Suppressor macrophage treated with lipopolysaccharide for 4 hours (primary cell): ENCODE measurements around the gene SH3RF2.
A peak's percentile ranks its signal among the peaks of the same experiment; 100 is the strongest.
"Not testable (repeated sequence)": the region's sequence is repeated elsewhere in the genome, so short reads cannot be mapped to it uniquely, and the experiment has no call there.

ENCODE experiments used
- DNase-seq: peaks from one replicate; pipeline ENCODE4 v3.0.0-alpha.2; 2020

The SH3RF2 gene

GRCh38 chr5:146009020-146009419, 72.6 kb downstream of the SH3RF2 start:
- no peak for DNase-seq

DNA sequence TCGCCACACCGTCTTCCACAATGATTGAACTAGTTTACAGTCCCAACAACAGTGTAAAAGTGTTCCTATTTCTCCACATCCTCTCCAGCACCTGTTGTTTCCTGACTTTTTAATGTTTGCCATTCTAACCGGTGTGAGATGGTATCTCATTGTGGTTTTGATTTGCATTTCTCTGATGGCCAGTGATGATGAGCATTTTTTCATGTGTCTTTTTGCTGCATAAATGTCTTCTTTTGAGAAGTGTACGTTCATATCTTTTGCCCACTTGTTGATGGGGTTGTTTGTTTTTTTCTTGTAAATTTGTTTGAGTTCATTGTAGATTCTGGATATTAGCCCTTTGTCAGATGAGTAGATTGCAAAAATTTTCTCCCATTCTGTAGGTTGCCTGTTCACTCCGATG, 74.1 kb downstream of the SH3RF2 start:
- DNase-seq = not testable (repeated sequence)

DNA sequence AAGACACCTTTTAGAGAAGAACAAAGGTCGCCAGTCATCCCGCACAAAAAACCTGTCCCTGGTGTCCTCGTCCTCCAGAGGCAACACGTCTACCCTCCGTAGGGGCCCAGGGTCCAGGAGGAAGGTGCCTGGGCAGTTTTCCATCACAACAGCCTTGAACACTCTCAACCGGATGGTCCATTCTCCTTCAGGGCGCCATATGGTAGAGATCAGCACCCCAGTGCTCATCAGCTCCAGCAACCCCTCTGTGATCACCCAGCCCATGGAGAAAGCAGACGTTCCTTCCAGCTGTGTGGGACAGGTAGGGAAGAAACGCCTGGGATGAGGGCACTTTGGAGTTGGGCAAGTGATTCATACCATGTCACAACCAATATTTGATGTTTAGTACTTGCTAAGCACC, 77.4 kb downstream of the SH3RF2 start:
- DNase-seq = no peak

- DNase-seq = no peak
These were observed 78.6 kb downstream of the SH3RF2 start for GRCh38 chr5:146015001-146015400.

DNA sequence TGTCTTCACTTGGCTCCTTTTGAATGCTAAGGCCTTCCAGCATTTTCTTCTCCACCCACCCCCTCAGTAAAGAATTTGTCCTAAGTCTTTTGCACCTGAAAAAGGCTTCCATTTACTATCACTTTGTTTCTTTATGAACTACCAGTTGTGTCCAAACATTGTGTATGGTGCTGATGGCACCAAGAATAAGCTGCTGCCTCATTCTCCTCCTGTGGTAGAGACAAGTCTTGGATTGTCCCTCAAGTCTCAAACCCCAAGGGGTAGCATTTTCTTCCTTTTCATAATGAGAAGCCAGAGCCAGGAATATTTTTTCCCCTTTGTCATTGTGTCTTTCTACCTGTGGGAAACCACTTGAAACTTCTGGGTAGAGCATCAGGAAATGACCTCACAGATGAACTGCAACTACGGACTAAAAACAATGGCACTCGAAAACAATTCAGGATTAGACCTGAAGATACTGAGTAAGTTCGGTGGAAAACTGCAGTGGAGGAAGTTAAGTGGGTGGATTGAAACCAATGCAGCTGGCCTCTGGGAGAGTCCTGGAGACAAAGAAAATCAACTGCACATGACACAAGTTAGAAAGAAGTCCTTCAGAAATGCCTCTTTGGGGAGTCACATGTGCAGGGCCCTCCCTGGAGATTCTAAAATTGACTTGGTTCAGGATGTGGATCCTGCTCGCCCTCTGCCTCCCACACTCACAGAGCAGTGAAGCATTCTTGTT, 80.5 kb downstream of the SH3RF2 start:
- peak; percentile 33 for DNase-seq

DNA sequence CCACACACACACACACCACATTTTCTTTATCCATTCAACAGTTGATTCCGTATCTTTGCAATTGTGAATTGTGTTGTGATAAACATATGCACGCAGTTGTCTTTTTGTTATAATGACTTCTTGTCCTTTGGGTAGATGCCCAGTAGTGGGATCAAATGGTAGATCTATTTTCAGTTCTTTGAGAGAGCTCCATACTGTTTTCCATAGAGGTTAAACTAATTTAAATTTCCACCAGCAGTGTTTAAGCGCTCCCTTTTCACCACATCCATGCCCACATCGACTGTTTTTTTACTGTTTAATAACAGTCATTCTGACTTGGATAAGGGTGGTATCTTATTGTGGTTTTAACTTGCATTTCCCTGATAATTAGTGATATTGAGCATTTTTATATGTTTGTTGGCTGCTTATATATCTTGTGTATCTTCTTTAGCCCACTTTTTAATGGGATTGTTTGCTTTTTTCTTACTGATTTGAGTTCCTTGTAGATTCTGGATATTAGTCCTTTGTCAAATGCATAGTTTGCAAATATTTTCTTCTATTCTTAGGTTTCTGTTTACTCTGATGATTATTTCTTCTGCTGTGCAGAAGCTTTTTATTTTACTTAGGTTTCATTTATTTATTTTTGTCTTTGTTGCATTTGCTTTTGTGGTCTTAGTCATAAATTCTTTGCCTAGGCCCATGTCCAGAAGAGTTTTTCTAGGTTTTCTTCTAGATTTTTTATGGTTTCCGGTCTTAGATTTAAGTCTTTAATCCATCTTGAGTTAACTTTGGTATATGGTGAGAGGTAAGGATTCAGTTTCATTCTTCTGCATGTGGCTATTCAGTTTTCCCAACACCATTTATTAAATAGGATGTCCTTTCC, 82.4 kb downstream of the SH3RF2 start:
- no peak for DNase-seq

DNA sequence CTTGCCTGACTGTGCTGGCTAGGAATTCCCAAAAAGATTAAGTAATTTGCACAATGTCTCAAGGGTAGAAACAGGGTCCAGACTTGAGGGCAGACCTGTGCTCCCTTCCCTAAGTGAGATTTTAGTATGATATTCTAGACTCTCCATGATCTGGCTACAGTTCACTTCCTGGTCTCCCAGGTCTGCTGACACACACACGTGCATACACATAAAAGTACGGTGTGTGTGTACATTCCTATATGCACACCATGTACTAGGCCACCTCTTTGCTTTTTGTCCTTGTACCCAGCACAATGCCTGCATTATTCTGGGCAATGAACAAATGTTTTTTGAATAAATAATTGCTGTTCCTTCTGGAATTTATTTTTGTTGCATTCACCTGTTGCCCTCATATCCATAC, 83.7 kb downstream of the SH3RF2 start:
- no peak for DNase-seq

- no peak for DNase-seq
These were observed 87.7 kb downstream of the SH3RF2 start for GRCh38 chr5:146024034-146024433.

DNA sequence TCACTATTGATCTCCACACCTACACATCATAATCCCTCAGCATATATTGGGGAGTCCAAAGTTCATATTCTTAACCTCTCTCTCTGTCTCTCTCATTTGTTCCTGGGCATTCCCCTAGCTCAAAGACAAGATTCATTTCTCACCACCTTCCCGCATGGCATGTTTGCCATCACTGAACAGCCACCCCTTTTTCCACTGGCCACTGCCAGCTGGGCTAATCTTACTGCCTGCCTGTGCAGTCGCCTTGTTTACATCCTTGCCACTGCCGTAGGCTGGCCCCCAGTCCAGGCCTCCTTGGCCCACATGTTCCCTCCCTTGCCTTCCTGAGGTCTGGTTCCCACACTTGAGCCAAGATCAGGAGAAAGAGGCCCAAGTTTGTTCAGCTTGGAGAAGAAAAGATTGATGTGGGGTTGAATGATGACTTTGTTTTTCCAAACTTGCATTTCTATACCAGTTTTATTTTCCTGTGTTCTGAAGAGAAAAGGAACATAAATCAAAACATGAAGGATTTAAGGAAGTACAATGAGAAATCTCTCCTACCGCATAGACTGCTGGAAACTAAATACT, 88.8 kb downstream of the SH3RF2 start:
- no peak for DNase-seq

DNA sequence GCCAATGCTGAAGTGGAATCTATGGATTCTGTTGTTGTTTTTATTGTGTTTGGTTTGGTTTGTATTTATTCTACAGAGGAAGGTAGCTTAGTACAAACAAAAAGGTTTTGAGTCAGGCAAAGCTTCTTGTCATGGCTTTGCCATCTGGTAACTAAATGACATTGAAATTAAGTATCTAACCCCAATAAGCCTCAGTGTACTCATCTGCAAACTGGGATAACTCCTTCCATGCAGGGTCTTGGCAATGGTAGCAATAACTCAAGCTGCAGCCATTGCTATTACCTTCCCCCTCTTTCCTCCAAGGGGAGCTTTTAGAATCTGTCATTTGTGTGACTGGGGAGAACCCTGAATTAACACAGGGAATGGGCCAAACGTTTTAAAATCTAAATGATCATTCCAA, 89.3 kb downstream of the SH3RF2 start:
- DNase-seq = no peak

DNA sequence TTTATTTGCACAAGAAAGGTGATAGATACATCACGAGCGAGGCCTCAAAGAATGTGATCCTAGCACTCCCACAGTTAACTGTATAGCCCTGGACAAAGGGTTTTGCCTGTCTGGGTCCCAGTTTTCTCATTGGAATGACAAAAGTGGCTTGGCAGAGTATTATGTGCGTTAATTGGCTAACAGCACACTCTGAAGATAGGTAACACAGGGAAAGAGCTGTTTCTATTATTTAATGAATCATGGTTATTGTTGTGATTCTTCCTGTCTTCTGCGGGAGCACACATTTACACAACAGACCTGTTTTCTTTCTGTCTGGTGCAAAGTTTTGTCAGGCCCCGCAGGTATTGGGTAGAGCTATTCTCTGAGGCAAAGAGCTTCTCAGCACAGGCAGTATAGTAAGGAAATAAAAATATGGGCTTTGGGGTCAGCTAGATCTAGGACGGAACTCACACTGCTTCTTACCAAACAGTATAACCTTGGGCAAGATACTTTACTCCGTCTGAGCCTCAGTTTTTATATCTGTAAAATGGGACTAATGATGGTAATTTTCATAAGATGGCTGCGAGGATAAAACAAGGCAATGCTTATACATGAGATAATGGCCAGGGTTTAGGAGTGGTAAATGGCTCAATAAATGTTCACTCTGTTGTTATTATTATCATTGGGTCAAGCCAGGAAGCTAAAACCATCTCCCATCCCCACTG, 90.1 kb downstream of the SH3RF2 start:
- DNase-seq = no peak

GRCh38 chr5:146027751-146028150, 91.4 kb downstream of the SH3RF2 start:
- DNase-seq = no peak

GRCh38 chr5:146032911-146033310, 96.5 kb downstream of the SH3RF2 start:
- no peak for DNase-seq

DNA sequence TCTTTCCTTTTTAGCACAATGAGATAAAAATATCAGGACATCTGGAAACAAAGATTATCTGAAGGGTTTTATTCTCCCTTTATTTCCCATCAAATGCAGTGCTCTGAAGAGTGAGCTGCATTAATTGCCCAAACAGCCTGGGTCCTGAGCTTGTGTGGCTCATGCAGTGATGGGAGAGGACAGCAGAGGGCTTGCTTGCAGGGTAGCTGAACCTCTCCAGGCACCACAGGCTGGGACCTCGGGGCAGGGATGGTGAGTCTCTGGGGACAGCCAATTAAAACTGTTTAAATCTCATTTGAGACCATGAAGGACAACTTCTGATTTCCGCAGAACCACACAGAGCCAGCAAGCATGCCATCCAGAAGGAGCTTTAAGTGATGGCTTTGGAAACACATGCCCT, 97.7 kb downstream of the SH3RF2 start:
- no peak for DNase-seq

- no peak for DNase-seq
These were observed 98.2 kb downstream of the SH3RF2 start for GRCh38 chr5:146034605-146035004.

GRCh38 chr5:146039420-146039819, 103.0 kb downstream of the SH3RF2 start:
- peak; percentile 37 for DNase-seq

GRCh38 chr5:146040527-146040926, 104.1 kb downstream of the SH3RF2 start:
- no peak for DNase-seq

DNA sequence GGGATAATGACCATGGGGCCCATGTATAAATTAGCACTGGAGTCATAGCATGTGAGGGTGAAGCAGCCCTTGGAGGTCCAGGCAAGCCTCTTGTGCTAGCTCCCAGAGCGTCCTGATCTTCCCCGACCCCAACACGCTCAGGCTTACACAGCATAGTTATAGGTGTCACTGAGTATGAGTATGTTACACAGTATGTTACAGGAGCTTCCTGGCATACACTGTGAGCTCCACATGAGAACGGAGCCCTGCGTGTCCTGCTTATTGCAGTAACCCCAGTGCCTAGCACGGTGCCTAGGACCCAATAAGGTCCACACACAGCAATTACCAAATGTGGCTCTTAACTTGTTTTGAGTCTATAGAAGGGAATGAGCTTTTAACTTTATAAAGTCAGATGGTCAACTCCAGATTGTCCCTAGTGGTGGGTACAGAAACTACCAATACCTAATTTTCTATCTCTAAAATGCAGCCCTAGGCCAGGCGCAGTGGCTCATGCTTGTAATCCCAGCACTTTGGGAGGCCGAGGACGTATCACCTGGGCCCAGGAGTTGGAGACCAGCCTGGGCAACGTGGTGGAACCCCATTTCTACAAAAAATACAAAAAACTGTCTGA, 104.9 kb downstream of the SH3RF2 start:
- no peak for DNase-seq

DNA sequence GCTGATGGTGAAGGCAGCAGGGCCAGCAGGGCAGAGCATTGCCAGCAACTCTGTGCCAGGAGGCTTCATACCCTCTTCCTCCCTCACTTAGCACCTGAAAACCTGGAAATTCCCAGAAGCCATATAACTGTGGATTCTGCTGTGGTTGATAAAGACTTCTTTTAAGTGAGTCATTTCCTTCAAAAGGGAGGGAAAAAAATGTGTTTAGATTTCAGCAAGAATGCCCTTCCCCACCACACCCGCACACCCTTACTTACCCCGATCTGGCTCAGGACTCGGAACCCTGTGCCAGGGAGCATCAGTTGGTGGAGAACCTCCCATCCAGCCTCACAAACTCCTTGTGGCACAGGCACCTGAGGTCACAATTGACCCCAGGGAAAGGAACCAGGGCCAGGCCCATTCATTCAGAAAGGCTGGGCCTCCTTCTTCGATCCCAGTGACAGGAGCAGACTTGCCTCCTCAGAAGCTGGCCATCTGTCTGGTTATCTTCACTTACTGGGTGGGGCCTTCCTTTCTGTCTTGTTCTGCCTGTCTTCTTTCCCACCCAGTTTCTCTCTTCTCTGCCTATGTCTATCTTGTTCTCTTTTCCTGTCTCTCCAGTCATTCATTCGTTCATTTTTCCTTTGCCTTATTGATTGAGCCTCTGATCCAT, 106.4 kb downstream of the SH3RF2 start:
- no peak for DNase-seq

DNA sequence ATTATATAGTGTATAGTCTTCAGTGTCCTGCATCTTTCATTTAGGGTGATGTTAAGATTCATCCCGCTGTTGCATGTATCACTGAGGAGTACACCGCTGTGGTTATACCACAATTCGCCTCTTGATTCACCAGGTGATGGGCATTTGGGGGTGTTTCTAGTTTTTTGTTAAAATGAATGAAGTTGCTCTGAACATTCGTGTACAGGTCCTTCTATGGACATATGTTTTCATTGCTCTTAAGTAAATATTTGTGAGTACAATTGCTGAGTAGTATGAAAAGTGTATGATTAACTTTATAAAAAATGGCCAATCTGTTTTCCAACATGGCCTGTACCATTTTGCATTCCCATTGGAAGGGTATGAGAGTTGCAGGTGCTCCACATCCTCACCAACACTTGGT, 107.3 kb downstream of the SH3RF2 start:
- DNase-seq = no peak

DNA sequence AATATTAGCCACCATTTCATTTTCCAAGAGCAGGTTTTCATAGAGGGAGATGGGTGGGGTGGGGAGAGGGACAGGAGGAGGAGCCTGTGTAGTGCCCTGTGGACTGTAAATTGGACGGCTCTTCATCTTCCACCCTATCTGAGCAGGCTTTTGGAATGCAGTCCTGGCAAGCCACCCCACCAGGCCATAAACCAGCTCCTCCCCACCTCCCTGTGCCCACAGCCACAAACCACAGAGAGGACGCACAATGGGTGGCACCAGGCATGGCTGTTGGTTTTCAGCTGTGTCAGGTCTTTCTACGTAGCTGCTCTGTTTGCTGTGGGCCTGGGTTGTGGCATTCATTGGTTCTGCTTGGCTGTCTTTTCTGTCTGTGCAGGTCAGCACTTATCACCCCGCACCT, 111.0 kb downstream of the SH3RF2 start:
- no peak for DNase-seq

DNA sequence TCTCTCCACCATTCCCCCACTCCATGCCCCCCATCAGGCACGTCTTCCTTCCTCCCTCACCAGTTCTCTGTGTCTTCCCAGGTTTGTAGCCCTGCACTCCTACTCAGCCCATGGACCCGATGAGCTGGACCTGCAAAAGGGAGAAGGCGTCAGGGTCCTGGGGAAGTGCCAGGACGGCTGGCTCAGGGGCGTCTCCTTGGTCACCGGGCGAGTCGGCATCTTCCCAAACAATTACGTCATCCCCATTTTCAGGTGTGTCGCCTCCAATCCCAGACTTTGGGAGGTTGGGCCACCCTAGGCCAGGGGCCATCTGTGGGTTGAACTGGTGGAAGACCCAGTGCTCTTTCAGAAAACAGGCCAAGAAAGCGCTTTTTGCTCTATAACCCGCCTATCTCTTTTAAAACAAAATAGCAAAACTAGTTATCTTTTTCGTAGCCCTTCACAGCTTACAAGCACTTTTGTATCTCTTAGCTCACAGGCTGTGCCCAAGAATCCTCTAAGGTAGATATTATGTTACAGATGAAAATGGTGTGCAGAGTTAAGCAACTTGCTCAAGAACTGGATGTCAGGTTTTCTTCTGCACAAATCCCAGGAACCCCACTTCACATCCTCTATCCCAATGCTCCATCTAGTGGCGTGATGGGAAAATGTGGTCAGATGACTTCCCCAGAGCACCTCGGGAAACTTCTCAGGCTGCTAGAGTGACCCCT, 112.8 kb downstream of the SH3RF2 start:
- DNase-seq = peak; percentile 65
